GM12891 (cell line): ENCODE measurements around the gene TRAF3.

Experiments
- POLR2AphosphoS5 ChIP-seq: IDR thresholded peaks from 2 replicates; pipeline ENCODE4 v1.6.1; 2011; ENCODE audit warnings: low read depth, low read length, control low read depth
- TAF1 ChIP-seq: IDR thresholded peaks from 2 replicates; pipeline ENCODE4 v1.6.1; 2011; ENCODE audit warnings: low read depth, low read length, control low read depth

DNA sequence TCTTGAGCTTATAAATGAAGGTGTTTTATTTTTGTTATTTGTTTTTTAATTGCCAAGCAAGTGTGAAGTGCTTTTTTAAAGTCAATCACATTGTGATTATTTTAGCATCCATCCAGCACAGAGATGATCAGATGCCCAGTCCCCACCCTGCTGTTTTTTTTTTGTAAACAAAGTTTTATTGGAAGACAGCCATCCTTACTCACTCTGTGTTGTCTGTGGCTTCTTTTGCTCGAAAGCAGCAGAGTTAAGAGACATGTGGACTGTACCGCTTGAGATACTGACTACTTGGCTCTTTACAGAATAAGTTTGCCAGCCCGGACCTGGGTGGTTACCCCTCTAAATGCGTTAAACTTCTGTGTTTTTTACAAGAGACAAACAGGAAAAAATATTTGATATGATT is 114.3 kb downstream of the TRAF3 start:
- TF ChIP-seq TAF1 (no peak), POLR2AphosphoS5 (no peak)
